ENCODE measurements around the gene TUBA8. TPM values are rescaled to one million over a fixed set of nuclear protein-coding genes. Genes with fewer than 3 reads are reported as not detected.
"Not testable (repeated sequence)": the region's sequence is repeated elsewhere in the genome, so short reads cannot be mapped to it uniquely, and the experiment has no call there.

Gene TUBA8
- total and polyA plus RNA-seq, 2 donors (not counting 3 experiments of a cell fraction or from before 2014, with no cell fraction given), result 6.9 to 8.9 TPM

DNA sequence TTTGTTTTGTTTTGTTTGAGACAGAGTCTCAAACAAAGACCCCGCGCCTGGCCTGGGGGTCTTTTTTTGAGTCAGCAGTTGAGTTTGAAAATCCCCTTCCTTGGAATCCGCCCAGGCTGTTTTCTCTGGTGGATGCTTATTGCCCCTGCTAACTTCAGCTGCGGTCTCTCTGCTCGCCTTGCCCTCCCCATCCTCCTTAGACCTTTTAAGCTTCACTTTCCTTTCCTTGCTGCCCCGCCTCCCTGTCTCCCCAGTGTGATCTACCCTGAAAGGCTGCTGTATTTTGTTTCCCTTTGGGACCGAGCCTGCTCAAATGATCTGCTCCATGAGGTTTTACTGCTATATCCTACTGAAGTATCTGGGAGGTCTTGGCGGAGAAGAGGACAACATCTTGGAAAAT, 41.9 kb downstream of the TUBA8 start:
- CTCF ChIA-PET, result interaction anchor here (1.5 kb wide), 1 partner anchor 323 kb away, joined by 3 read pairs; no protein-coding TSS in a partner anchor
- dilution Hi-C loops (cut with MboI; ENCODE audit: extremely low pct_ligation_motif_present, low sequenced_read_pairs) (no loop called here), intact Hi-C loops (cut with micrococcal nuclease) (no loop called here)
- Histone ChIP-seq H3K9me1 (replicated peaks; ENCODE audit: control insufficient read depth, extremely low read depth, insufficient read depth, low read length) (no peaks in the 10 kb centered on the region), H3K4me2 (ENCODE audit: insufficient read depth, low read length) (no peak overlapping the region), H3K9ac (replicated peaks; ENCODE audit: extremely low read depth, insufficient read depth, low read length) (no peak overlapping the region), H3K4me1 (ENCODE audit: control insufficient read depth, extremely low read depth, insufficient read depth, low read length) (peaks cover 23% of the 10 kb centered on the region), H2AFZ (ENCODE audit: low read depth, low read length) (no peak overlapping the region), H3K9me3 (replicated peaks; ENCODE audit: control insufficient read depth, insufficient read depth, low read length) (no peaks in the 10 kb centered on the region), H3K36me3 (ENCODE audit: control insufficient read depth in 2 of 2, extremely low read depth in 1 of 2, insufficient read depth in 2 of 2, low read length in 2 of 2) (no peaks in the 10 kb centered on the region), H3K4me3 (replicated peaks in 1 of 3; ENCODE audit: insufficient read depth in 1 of 3, low read depth in 1 of 3, low read length in 3 of 3) (no peak overlapping the region), H3K27me3 (ENCODE audit: control insufficient read depth in 2 of 2, insufficient read depth in 2 of 2, low read length in 2 of 2) (no peaks in the 10 kb centered on the region), H4K20me1 (replicated peaks; ENCODE audit: control insufficient read depth, extremely low read depth, insufficient read depth, low read length) (no peaks in the 10 kb centered on the region), H3K27ac (ENCODE audit: insufficient read depth, low read depth, low read length) (no peak overlapping the region), H3K79me2 (ENCODE audit: control insufficient read depth, insufficient read depth, low read length) (peaks cover 45% of the 10 kb centered on the region)
- DNase-seq (ENCODE audit: low read depth, low spot score) (no peak), FAIRE-seq (no peak)
- POLR2A ChIA-PET, result no interaction called here
- BruUV-seq (replicated peaks), result no TSS peak
- TF ChIP-seq POLR2AphosphoS5 (IDR thresholded peaks at IDR 0.05; ENCODE audit: insufficient read depth, low read depth, low read length) (no peak), MYC (IDR thresholded peaks at IDR 0.05; ENCODE audit: low read depth, low read length) (no peak)
- TF ChIP-seq, protein P1, sequence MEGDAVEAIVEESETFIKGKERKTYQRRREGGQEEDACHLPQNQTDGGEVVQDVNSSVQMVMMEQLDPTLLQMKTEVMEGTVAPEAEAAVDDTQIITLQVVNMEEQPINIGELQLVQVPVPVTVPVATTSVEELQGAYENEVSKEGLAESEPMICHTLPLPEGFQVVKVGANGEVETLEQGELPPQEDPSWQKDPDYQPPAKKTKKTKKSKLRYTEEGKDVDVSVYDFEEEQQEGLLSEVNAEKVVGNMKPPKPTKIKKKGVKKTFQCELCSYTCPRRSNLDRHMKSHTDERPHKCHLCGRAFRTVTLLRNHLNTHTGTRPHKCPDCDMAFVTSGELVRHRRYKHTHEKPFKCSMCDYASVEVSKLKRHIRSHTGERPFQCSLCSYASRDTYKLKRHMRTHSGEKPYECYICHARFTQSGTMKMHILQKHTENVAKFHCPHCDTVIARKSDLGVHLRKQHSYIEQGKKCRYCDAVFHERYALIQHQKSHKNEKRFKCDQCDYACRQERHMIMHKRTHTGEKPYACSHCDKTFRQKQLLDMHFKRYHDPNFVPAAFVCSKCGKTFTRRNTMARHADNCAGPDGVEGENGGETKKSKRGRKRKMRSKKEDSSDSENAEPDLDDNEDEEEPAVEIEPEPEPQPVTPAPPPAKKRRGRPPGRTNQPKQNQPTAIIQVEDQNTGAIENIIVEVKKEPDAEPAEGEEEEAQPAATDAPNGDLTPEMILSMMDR (IDR thresholded peaks at IDR 0.05; ENCODE audit: extremely low read depth in 1 of 2, insufficient read depth in 1 of 2, low read depth in 1 of 2, low read length in 2 of 2), result no peak

DNA sequence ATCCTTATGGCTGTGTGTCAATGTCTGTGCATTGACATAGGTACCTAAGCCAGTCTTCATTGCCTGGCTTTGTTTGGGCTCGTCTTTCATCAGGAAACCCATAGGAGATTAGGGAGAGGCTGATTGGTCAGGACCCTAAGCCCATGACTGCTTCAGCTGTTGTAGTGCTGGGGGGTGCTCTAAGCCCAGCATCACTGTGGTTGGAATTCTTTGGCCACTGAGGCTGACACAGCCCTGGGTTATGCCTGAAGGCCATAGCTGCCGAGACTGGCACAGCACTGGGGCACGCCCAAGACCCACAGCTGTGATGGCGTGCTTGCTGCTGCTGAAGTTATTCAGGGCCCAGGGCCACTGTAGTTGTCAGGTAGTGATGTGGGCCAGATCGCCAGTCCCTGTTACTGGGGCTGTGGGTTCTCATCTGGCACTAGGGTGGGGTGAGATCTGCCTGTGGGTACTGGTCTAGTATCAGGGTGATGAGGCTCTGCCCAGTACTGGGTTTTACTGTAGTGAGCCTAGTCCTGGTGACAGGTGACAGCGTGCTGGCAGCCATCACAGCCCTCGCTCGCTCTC, 44.3 kb downstream of the TUBA8 start:
- Histone ChIP-seq H3K4me1 (ENCODE audit: control insufficient read depth, extremely low read depth, insufficient read depth, low read length) (peaks cover 33% of the 10 kb centered on the region), H3K27ac (ENCODE audit: insufficient read depth, low read depth, low read length) (no peak overlapping the region), H2AFZ (ENCODE audit: low read depth, low read length) (no peak overlapping the region), H3K9me3 (replicated peaks; ENCODE audit: control insufficient read depth, insufficient read depth, low read length) (no peaks in the 10 kb centered on the region), H4K20me1 (replicated peaks; ENCODE audit: control insufficient read depth, extremely low read depth, insufficient read depth, low read length) (no peaks in the 10 kb centered on the region), H3K36me3 (ENCODE audit: control insufficient read depth in 2 of 2, extremely low read depth in 1 of 2, insufficient read depth in 2 of 2, low read length in 2 of 2) (no peaks in the 10 kb centered on the region), H3K9ac (replicated peaks; ENCODE audit: extremely low read depth, insufficient read depth, low read length) (no peak overlapping the region), H3K27me3 (ENCODE audit: control insufficient read depth in 2 of 2, insufficient read depth in 2 of 2, low read length in 2 of 2) (no peaks in the 10 kb centered on the region), H3K4me2 (ENCODE audit: insufficient read depth, low read length) (no peak overlapping the region), H3K9me1 (replicated peaks; ENCODE audit: control insufficient read depth, extremely low read depth, insufficient read depth, low read length) (no peaks in the 10 kb centered on the region), H3K4me3 (replicated peaks in 1 of 3; ENCODE audit: insufficient read depth in 1 of 3, low read depth in 1 of 3, low read length in 3 of 3) (no peak overlapping the region), H3K79me2 (ENCODE audit: control insufficient read depth, insufficient read depth, low read length) (peaks cover 45% of the 10 kb centered on the region)
- dilution Hi-C loops (cut with MboI; ENCODE audit: extremely low pct_ligation_motif_present, low sequenced_read_pairs), result no loop called here
- intact Hi-C loops (cut with micrococcal nuclease), result no loop called here
- ChIA-PET CTCF (no interaction called here), POLR2A (no interaction called here)
- no peak for TF ChIP-seq GATA2 (IDR thresholded peaks at IDR 0.05; ENCODE audit: insufficient read depth, insufficient read length, low read depth, low read length)
- TF ChIP-seq, protein P1 (IDR thresholded peaks at IDR 0.05; ENCODE audit: extremely low read depth in 1 of 2, insufficient read depth in 1 of 2, low read depth in 1 of 2, low read length in 2 of 2), result no peak
- TF ChIP-seq POLR2AphosphoS5 (IDR thresholded peaks at IDR 0.05; ENCODE audit: insufficient read depth, low read depth, low read length), result no peak
- TF ChIP-seq POLR2A (IDR thresholded peaks at IDR 0.05; ENCODE audit: low read depth, low read length), result no peak
- FAIRE-seq (no peak), DNase-seq (ENCODE audit: low read depth, low spot score) (no peak)
- BruUV-seq (replicated peaks), result no TSS peak

DNA sequence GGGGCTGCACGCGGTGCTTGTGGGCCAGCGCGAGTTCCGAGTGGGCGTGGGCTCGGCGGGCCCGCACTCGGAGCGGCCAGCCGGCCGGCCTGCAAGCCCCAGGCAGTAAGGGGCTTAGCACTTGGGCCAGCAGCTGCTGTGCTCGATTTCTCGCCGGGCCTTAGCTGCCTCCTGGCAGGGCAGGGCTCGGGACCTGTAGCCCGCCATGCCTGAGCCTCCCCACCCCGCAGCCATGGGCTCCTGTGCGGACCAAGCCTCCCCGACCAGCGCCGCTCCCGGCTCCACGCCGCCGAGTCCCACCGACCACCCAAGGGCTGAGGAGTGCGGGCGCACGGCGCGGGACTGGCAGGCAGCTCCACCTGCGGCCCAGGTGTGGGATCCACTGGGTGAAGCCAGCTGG, 44.9 kb downstream of the TUBA8 start:
- dilution Hi-C loops (cut with MboI; ENCODE audit: extremely low pct_ligation_motif_present, low sequenced_read_pairs); H3K9me1 ChIP-seq (replicated peaks; ENCODE audit: control insufficient read depth, extremely low read depth, insufficient read depth, low read length); H3K9me3 ChIP-seq (replicated peaks; ENCODE audit: control insufficient read depth, insufficient read depth, low read length); DNase-seq (ENCODE audit: low read depth, low spot score); H4K20me1 ChIP-seq (replicated peaks; ENCODE audit: control insufficient read depth, extremely low read depth, insufficient read depth, low read length); H3K36me3 ChIP-seq (ENCODE audit: control insufficient read depth in 2 of 2, extremely low read depth in 1 of 2, insufficient read depth in 2 of 2, low read length in 2 of 2); POLR2A ChIA-PET; BruUV-seq (replicated peaks); H3K4me2 ChIP-seq (ENCODE audit: insufficient read depth, low read length); H3K27me3 ChIP-seq (ENCODE audit: control insufficient read depth in 2 of 2, insufficient read depth in 2 of 2, low read length in 2 of 2); intact Hi-C loops (cut with micrococcal nuclease); FAIRE-seq; H3K27ac ChIP-seq (ENCODE audit: insufficient read depth, low read depth, low read length); H3K9ac ChIP-seq (replicated peaks; ENCODE audit: extremely low read depth, insufficient read depth, low read length); H2AFZ ChIP-seq (ENCODE audit: low read depth, low read length); H3K4me3 ChIP-seq (replicated peaks in 1 of 3; ENCODE audit: insufficient read depth in 1 of 3, low read depth in 1 of 3, low read length in 3 of 3): not testable (repeated sequence)
- H3K4me1 ChIP-seq (ENCODE audit: control insufficient read depth, extremely low read depth, insufficient read depth, low read length), result peaks cover 31% of the 10 kb centered on the region
- H3K79me2 ChIP-seq (ENCODE audit: control insufficient read depth, insufficient read depth, low read length), result peaks cover 44% of the 10 kb centered on the region
- CTCF ChIA-PET, result interaction anchor here (2.2 kb wide), 1 partner anchor 79 kb away, joined by 10 read pairs; no protein-coding TSS in a partner anchor
